Stimulated activated CD8-positive, alpha-beta memory T cell treated with anti-CD3 and anti-CD28 coated beads, Interleukin-7, amount 100 ng/mL, for 48 hours (primary cell): Measurements from ENCODE around the gene SRGAP2B.
"Not testable (repeated sequence)": the region's sequence is repeated elsewhere in the genome, so short reads cannot be mapped to it uniquely, and the experiment has no call there.

Experiments used
- DNase-seq, 2 donors: peaks; one replicate each; pipeline ENCODE4 v3.0.0-alpha.2; 2020; ENCODE audit warnings: low read depth in 1 of 2; ENCODE audit errors: extremely low read depth in 1 of 2

The SRGAP2B gene

GRCh38 chr1:144961604-144962583 is 133.2 kb downstream of the SRGAP2B start:
- not testable (repeated sequence) for DNase-seq

DNA sequence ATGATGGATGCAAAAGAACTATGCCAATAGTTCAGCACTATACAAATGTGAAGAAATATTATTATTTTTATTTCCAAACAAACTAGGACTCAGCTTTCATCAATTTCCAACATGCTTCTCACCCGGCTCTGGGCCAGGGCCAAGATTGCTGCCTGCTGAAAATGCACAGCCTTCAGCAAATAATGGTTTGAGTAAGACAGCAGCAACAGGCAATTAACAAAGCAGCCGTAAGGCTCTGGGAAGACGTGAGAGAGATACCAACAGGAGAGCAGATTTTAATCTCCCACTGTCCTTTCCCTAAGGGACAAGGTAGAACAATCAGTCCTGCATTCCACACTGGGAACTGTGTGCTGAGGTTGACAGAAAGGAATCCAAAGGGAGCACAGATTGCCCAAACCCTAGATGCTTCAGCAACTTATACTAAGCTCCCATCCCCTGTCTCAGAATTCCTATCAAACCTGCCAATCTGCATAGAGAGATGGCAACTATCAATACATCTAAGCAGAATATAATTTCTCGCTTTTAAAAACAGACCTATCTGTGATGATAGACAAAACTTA is 134.1 kb downstream of the SRGAP2B start:
- not testable (repeated sequence) for DNase-seq

- not testable (repeated sequence) for DNase-seq
Measured at GRCh38 chr1:144948390-144948789, 146.7 kb downstream of the SRGAP2B start.

GRCh38 chr1:144947495-144947894 is 147.6 kb downstream of the SRGAP2B start:
- DNase-seq: not testable (repeated sequence)

DNA sequence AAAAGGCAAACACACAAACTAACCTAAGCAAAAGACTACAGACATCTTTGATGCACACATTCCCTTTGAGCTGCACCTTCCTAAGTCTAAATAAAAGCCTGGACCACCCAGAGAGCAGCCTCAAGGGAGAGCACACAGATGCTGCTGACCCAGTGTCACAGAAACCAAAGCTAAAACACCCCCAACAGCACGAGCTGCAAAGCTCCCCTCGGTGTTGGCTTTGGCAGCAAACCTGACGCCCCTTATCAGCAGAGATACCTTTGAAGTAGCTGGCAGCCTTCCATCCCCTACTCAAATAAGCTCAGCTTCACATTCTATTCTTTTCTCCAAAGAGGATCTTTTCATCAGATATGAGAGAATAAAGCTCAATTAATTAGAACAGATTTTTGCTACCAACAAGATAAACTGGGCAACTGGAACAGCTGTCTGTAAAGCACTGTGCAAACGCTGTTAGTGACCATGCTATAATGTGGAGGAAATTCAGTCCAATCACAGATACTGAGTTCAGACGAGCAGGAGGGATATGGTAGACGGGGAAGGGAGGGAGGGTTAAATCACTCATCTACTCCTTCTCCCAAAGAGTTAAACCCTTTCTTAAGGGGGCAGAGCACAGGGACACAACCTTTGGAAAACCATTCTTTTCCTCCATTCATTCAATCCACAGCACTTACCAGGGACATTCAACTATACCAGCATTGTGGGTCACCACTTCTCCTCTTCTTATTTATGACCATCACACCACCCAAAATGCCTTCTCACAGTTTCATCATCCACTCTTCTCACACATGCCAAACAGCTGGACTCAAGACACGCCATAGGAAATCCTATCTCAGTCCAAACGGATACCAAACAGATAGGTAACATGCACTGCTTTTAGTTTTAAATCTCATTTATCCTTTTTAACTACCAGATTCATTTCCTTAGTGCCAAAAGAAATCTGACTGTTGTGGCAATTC is 148.3 kb downstream of the SRGAP2B start:
- not testable (repeated sequence) for DNase-seq

DNA sequence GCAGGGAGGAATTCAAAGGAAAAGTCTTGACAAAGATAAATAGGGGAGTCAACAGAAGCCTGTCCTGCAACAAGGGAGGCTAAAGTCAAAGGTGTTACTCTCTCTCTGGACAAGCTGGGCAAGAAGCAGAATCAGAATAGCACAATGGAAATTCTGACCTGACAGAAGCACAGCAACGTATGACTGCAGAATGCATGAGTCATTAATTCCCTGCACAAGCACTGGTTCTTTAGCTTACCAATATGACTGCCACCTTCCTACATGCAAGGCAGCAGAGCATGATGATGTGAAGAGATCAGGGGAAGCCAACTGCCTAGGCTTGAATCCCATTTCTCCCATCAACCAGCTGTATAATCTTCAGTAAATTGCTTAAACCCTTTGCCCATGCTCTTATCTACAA is 153.4 kb downstream of the SRGAP2B start:
- DNase-seq: not testable (repeated sequence)

GRCh38 chr1:144940054-144940453 is 155.1 kb downstream of the SRGAP2B start:
- DNase-seq: not testable (repeated sequence)

- DNase-seq: not testable (repeated sequence)
Measured at GRCh38 chr1:144938627-144939026, 156.5 kb downstream of the SRGAP2B start.

- DNase-seq: not testable (repeated sequence)
Measured at GRCh38 chr1:144936186-144936732, 158.9 kb downstream of the SRGAP2B start.

- DNase-seq: not testable (repeated sequence)
Measured at GRCh38 chr1:144935310-144935709, 159.8 kb downstream of the SRGAP2B start.

- not testable (repeated sequence) for DNase-seq
Measured at GRCh38 chr1:144933014-144933413, 162.1 kb downstream of the SRGAP2B start.

- DNase-seq: not testable (repeated sequence)
Measured at GRCh38 chr1:144932153-144932552, 163.0 kb downstream of the SRGAP2B start.

DNA sequence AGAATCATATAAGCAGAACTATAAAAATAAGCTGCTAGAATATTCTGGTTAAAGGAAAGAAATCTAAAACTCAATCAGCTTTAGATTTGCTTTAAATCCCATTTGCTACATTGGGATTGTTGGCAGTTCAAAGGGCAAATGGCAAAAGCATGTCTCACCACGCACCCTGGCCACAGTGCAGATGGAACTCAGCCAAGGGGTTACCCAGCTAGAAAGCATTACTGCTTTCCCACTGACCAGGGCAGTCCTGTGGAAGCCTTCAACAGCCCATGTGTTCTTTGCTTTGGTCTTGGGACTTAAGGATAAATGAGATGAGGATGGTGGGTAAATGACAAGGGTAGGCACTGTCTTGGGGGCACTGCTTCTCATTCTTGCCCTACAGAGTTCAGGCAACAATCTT is 163.6 kb downstream of the SRGAP2B start:
- not testable (repeated sequence) for DNase-seq

DNA sequence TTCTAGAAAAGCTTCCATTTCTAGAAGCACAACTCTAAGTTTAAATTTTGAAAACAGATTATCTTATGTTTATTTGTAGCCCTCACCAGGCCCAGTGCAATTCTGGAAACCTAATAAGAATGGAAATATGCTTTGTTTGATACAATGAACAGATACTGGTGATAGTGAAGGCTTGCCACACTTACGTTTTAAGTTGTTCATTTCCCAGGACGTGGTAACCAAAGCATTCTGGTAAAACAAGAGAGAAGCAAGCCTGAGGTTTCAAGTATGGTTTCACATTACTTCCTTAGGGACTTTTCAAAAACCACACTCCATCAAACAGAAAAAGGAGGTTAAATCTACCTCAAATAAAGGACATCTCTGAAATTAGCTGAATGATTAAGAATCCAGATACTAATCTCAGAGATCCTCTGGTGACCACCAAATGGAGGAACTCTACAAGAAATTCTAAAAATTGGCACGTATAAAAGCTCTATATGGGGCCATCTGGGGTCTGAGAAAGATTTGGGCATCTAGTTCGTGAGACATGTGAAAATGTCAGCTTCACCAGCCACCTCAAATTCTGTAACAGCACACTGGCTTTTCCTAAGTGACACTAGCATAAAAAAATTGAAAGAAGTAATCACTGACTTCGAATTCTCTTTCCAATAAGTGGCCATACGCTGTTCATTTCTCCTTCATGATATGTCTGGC is 164.9 kb downstream of the SRGAP2B start:
- DNase-seq: not testable (repeated sequence)

DNA sequence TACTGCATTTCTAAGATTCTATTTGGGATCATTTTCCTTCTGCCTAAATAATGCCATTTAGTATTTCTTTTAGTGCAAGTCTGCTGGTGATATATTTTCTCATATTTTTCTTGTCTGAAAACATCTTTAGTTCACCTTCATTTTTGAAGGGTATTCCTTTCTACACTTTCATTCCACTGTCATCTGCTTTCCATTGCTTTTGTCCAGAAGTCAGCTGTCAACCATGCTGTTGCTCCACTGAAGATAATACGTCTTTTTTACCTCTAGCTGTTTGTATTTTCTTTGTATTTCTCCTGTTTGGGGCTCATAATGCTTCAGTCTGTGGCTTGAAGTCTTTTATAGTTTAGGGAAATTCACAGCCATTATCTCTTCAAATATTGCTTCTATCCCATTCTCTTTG is 167.8 kb downstream of the SRGAP2B start:
- not testable (repeated sequence) for DNase-seq

DNA sequence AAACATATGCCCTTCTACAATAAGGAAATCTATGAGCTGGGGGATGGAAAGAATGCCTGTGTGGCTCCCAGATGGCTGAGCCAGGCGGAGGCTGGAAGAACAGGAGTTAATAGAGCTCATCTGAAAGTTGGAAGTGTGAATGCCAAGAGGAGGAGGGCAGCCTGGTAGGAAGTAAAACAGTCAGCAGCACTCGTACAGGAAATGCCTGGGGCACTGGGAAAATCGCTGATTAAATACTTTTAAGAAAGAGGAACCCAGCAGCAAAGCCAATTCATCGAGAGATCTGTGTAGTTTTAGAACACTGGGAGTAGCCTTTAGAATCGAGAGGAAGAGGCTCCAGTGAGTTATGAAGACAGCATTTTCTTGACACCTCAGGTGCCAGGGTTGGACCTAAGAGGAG is 171.5 kb downstream of the SRGAP2B start:
- not testable (repeated sequence) for DNase-seq

- DNase-seq: not testable (repeated sequence)
Measured at GRCh38 chr1:144922785-144923184, 172.3 kb downstream of the SRGAP2B start.

GRCh38 chr1:144919106-144919505 is 176.0 kb downstream of the SRGAP2B start:
- not testable (repeated sequence) for DNase-seq

GRCh38 chr1:144918027-144918603 is 177.0 kb downstream of the SRGAP2B start:
- DNase-seq: not testable (repeated sequence)
